CD4-positive, alpha-beta T cell treated with Interleukin-15 for 4 hours (primary cell): ENCODE data around the gene HSF4.
A peak's percentile ranks its signal among the peaks of the same experiment; 100 is the strongest.

ENCODE experiments used
- DNase-seq: peaks from one replicate; pipeline ENCODE4 v3.0.0-alpha.2; 2020; ENCODE audit warnings: low spot score

HSF4 gene

DNA sequence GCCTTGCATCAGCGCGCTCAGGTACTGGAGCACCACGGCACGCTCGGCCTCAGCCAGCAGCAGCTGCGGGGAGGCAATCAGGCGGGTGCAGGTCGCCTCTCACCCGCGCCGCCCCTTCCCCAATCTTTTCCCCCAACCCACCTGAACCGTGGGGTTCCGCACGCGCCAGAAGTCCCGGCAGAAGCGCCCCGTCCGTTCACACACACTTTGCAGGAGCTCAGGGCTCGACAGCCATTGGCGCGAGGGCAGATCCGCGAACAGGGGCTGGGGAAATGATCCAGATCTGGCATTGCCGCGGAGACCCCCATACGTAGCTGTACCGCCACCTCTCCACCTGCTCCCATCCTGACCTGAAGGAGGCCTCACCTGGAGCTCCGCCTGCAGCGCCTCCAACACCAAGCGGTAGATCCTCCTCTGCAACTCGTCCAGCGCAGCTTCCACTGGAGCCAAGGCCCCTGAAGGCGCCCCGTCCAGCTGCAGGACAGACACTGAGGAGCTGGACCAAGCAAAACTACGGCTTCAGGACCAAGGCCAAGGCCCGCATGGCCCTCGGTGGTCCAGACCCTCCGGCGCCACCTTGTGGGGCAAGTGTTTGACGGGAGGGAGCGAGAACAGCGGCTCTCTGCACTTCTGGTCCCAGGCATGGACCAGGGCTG is 20.6 kb downstream of the HSF4 start:
- DNase-seq: peak; percentile 83

DNA sequence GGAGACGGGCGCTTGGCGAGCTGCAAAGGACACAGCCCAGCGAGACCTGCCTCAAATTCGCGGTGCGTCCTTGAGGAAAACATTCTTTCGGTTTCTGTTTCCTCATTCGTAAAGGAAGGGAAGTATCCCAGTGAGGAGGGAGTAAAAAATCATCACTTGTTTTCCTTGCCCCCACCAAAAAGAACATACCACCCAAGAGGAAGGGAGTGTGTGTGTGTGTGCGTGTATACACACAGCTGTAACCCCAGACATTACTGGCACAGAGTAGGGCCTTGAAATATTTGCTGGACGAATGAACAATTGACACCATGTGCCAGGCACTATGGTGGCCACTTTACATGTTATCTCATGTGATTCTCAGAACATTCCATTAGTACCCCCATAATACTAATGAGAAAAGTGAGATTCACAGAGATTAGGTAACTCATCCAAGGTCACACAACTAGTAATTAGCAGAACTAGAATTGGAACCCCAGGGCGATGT is 21.1 kb downstream of the HSF4 start:
- no peak for DNase-seq

DNA sequence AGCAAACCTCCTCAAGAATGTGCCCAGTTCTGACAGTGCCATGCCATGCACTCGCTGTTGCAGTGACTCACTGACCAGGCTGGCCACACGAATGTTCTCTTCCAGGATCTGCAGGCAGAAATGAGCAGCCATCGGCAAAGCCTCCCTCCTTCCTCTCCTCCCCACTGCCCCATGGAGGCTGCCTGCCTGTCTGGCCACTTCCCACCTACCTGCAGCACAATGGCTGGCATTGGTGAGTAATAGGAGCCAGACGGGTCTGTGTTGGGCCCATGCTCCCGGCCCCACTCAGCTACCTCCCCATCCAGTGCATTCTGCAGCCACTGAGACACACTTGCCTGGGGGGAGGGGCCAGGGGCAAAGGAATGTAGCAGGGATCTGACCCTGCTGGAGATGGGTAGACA is 22.0 kb downstream of the HSF4 start:
- no peak for DNase-seq

DNA sequence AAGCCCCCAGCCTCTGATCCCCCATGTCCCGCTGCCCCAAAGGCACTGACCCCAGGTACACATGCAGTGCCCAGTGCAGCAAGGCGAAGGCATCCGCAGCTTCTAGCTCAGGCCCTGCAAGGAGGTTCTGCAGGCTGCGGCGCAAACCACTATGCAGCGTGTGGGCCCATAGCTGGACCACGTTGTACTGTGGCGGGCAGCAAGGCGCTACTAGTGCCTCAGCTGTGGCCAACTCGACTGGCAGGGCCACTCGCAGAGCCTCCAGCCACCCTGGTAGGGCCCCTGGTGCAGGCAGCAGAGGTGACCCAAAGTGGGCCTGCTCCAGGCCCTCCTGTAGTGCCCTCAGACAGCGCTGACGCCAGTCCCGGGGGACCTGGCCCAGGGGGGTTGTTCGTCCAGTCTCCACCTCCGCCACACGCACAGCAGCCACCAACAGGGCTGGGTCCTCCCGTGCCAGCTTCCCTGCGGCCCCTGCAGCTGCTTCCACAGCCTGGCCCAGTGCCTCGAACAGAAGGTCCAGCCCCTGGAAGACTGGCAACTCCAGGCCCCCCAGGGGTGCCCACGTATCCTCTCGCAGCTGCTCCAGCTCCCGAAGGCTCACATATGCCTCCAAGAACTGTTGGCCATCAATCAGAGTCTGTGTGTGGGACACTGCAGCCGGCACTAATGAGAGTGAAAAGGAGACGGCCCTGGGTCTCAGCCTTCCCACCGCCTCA is 22.8 kb downstream of the HSF4 start:
- no peak for DNase-seq

DNA sequence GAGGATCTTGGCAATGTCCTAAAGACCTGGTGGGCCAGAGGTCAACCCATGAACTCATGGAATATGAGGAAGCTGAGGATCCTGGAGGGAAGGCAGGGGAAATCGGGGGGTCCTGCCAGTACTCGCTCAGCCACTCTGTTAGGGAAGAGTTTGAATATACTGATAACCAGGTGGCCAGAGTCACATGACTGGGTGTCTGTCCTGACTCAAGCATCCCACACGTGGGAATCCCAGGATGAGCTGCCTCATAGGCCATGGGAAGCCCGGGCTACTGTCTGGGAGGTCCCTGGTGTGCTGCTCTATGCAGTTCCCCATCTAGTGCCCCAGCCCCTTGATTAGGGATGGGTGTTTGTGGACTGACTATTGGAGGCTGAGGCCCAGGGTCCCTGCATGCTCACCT is 23.8 kb downstream of the HSF4 start:
- no peak for DNase-seq

DNA sequence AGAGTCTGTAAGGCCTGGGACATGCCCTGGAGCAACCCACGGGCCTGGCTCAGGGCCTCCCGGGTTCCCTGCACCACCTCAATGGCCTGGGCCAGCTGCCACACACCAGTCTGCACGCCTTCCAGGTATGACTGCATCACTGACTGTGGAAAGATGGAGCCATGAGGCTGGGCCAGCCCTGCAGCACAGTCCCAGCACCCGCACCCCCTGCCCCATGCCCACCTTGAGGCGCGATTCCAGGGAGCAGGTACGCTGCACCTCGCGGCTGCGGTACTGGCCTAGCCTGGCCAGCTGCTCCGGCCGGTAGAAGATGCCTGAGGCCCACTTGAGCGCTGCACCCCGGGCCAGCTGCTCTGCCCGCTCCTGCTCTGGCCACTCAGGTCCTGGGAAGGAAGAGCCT is 24.3 kb downstream of the HSF4 start:
- DNase-seq: no peak

DNA sequence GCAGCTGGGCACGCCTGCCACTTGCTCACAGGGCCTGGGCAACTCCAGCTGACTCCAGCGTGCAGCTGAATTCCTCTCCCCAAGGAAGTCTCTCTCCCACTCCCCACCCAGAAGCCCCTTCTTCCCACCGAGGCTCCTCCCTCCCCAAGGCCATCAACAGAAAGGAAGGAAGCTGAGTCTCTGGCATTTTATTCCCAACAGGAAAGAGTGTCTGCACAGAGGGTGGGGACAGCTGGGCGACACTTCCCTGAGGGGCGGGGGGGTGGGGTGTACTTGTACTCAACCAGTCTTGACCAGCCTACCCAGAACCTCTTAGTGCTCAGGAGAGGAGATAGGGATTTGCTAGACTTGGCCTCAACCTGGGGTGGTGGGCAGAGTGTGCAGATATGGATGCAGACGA is 25.5 kb downstream of the HSF4 start, which contains the start of gene EXOC3L1:
Gene EXOC3L1, minus strand, starts transcription at position 96 of the 400 bp plus-strand sequence. CDS start 460 bp downstream, outside the sequence.
- no peak for DNase-seq

DNA sequence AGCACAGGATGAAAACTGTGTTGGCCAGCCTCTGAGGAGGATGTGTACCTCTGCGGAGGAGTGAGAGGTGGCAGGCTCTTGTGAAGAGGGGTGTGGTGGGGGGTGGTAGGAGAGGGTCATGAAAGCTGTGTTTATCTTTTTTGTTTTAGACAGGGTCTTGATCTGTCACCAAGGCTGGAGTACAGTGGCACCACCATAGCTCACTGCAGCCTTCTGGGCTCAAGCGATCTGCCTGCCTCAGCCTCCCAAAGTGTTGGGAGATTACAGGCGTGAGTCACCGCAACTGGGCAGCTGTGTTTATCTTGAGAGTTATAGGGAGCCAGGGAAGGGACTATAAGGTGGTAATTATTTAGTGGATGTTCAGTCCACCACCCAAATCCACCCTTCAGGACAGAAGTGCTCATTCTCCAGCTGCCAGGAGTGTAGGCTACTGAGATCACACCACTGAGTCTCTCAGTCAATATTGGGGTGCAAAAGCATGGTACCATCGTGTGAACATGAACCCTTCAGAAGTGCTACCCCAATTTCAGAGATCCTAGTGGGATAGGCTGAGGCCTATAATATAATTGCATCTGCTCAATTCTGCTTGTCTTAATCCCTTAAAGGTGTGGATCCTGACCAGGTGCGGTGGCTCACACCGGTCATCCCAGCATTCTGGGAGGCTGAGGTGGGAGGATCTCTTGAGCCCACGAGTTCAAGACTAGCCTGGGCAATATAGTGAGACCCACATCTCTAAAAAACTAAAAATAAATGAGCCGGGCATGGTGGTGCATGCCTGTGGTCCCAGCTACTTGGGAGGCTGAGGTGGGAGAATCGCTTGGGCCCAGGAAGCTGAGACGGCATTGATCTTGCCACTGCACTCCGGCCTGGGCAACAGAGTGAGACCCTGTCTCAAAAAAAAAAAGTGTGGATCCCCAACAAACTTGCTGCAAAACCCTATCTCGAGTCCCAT is 26.2 kb downstream of the HSF4 start:
- DNase-seq: no peak

DNA sequence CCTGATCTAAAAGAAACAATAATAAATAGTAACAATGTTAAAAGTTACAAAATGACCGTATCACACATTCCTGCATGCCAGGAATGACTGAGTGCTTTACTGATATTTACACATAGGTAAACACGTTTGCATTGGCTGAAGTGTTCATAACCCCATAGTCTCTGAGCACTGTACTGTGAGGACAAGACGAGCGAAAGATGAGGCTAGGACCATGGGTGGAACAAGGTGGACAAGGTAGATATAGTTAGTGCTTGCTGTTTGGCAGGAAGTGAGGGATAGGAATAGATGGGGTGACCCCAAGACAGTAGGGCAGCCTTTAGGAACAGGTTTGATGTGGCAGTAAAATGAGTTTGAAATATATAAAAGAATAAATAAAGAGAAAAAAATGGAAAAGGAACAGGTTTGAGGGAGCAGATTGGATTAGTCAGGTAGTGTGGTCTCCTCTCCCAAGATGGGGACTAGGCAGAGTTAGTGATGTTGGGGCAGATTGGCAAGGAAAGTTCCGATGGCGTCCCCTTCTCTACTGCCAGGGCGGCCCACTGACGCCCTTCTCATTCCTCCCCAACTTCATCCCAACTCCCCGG is 27.0 kb downstream of the HSF4 start:
- no peak for DNase-seq

DNA sequence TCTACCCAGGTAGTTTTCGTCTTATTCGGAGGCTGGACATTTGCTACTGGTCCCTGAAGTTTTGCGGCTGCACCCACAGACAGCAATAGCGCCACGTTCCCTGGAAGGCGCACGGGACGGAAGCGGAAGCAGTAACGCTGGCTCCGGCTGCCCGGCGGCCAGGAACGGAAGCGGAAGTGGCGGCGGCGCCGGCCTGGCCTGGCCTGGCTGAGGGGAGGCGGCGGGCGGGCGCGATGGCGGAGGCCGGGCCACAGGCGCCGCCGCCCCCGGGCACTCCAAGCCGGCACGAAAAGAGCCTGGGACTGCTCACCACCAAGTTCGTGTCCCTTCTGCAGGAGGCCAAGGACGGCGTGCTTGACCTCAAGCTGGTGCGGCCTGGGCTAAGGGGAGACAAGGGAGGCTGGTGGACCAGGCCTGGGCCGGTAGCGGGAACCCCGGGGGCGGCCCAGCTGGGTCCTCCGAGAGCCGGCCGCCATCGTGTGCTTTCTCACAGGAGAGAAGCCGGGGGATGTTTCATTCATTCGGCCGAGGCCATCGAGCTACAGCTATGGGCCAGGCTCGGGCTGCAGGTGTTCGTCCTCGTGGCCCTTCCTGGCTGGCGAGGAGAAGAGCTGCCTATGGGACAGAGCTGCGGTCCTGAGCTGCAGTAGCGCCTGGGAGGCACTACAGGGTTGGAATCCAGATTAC is 27.6 kb downstream of the HSF4 start, which contains the start of gene E2F4:
Gene E2F4, plus strand, starts transcription at position 161 of the 687 bp plus-strand sequence. Its CDS starts 73 bp downstream, at position 234.
- peak; percentile 86 for DNase-seq

DNA sequence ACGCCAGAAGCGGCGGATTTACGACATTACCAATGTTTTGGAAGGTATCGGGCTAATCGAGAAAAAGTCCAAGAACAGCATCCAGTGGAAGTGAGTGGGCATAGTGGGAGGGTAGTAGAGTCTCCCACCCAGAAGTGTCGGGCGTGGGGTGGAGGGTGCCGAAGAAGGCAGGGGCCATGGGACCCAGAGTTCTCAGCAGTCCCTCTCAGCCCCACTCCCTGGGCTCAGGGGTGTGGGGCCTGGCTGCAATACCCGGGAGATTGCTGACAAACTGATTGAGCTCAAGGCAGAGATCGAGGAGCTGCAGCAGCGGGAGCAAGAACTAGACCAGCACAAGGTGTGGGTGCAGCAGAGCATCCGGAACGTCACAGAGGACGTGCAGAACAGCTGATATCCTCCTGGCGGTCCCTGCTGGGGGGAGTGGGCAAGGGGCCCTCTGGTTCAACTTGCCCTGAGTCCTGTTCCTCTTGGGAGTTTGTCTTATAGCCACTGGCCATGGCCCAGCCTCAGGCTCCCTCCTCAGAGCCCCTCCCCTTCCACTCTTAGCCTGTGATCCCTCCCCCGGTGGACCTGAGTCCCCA is 28.3 kb downstream of the HSF4 start:
- no peak for DNase-seq

DNA sequence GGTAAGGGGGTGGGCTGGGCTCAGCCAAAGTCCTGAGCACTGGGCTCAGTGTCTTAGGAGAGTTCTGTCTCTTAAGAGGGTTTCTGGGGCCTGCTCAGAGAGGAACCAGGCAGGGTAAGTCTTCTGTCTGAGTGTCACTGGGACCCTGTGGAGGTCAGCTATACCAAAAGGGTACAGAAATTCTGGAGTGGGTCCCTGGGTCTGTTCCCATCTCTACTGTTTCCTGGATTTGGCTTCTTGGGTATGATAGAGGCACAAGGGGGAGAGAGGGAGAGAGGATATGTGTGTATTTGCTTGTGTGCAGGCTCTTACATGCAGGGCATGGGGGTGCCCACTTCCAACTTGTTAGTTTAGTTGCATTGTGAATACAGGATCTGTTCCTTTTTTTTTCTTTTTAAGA is 29.0 kb downstream of the HSF4 start:
- no peak for DNase-seq

DNA sequence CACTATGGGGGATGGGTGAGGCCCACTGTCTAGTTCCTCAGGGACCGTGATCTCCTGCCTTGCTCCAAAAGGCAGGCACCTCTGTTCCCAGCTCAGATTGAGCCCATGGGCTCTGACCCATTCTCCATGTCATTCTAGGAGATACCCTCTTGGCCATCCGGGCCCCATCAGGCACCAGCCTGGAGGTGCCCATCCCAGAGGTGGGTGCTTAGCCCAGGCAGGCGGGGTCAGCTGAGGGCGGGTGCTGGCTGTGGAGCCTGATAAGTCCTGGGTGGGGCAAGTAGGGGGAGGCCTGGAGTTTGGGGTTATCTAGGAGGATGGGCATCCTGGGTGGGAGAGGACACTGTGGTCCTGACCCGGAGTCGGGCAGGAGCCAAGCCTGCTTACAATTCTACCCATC is 29.7 kb downstream of the HSF4 start:
- DNase-seq: no peak

DNA sequence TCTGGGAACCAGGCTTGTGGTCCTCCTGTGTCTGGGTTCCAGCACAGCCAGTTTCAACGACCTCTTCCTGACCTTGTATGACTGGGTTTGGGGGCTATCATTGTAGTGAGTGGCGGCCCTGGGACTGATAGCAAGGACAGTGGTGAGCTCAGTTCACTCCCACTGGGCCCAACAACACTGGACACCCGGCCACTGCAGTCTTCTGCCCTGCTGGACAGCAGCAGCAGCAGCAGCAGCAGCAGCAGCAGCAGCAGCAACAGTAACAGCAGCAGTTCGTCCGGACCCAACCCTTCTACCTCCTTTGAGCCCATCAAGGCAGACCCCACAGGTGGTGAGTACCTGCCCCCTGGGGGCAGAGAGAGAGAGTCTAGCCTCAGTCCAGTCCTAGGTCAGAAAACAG is 31.1 kb downstream of the HSF4 start:
- no peak for DNase-seq

DNA sequence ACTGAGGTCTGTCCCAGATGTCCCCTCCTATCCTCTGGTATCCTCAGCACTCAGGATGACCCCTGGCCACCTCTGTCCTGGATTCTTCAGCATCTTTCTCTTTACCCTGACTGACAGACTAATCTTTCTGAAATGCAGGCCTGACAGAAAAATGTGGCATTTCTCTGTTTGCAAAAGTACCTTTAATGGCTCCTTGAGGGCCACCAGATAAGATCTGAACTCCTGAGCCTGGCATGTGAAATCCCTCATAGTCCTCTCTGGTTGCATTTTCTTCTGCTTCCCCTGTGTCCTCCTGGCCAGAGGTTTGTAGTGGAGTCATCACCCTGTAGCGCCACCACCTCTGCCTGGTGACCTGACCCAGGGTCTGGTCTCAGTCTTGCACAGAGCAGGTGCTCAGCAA is 32.3 kb downstream of the HSF4 start:
- no peak for DNase-seq

DNA sequence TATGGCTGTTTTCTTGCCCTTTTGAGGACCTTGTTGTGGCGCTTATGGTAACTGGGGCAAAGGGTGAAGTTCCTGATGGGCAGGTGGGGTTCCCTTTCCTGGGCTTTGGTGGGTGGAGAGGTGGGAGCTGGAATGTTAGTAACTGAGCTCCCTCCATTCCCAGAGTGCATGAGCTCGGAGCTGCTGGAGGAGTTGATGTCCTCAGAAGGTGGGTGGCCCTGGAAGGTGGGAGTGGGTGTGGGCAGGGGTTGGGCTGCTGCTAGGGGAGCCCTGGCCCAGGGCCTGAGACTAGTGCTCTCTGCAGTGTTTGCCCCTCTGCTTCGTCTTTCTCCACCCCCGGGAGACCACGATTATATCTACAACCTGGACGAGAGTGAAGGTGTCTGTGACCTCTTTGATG is 33.2 kb downstream of the HSF4 start:
- no peak for DNase-seq

DNA sequence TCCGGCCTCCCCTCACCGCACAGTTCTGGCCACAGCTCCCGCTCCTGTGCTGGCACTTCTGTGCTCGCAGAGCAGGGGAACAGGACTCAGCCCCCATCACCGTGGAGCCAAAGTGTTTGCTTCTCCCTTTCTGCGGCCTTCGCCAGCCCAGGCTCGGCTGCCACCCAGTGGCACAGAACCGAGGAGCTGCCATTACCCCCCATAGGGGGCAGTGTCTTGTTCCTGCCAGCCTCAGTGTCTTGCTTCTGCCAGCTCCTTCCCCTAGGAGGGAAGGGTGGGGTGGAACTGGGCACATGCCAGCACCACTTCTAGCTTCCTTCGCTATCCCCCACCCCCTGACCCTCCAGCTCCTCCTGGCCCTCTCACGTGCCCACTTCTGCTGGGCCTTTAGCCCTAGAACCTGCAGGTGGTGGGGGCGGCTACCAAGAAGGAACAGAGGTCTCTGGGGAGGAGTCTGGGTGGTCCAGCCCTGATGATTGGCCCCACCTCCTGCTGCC is 33.7 kb downstream of the HSF4 start:
- DNase-seq: peak; percentile 12

DNA sequence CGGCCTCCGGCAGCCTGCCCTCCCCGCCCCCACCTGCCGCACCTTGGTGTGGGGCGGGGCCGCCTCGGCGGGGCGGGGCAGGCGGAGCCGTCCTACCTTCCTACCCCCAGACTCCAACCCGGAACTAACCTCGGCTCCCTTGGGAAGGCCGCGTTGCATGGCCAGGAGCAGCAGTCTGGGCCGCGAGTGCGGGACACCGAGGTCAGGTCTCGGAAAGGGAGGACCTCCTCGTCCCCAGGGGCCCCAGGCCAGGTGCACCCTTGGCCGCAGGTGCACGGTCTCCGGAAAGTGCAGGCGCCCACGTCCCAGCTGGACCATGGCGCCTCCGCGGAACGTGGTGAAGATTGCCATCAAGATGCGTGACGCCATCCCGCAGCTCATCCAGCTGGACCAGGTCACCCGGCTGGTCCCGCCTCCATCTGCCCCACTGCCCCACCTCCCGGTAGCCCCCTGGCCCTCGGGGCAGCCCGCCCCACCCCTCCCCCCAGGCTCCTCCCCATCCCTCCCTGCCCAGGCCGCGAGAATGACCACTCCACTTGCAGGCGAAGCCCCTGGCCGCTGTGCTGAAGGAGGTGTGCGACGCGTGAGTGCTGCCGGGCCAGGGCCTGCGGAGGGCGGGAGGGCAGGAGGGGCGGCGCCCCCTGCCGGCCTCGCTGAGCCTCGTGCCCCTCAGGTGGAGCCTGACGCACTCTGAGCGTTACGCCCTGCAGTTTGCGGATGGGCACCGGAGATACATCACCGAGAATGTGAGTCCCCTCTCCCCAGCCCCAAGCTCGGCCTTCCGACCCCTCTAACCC is 34.7 kb downstream of the HSF4 start, which contains the start of gene ELMO3:
Gene ELMO3, plus strand, starts transcription at position 121 of the 797 bp plus-strand sequence. Its CDS starts 196 bp downstream, at position 317.
- DNase-seq: no peak

DNA sequence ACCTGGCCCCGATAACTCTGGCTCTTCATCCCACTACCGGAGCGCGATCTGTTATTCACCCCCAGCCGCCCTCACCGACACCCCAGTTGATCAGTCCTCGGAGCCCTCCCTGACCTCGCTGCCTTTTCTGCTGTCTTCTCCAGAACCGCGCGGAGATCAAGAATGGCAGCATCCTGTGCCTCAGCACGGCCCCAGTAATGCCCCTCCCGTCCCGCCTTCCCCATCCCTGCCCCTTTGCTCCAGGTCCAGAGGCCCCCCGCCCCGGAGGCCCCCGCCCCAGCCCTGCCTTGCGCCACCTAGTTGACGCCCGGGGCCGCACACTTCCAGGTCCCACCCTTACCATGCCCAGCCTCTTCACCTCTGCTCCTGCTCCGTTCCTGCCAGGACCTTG is 35.3 kb downstream of the HSF4 start:
- no peak for DNase-seq

DNA sequence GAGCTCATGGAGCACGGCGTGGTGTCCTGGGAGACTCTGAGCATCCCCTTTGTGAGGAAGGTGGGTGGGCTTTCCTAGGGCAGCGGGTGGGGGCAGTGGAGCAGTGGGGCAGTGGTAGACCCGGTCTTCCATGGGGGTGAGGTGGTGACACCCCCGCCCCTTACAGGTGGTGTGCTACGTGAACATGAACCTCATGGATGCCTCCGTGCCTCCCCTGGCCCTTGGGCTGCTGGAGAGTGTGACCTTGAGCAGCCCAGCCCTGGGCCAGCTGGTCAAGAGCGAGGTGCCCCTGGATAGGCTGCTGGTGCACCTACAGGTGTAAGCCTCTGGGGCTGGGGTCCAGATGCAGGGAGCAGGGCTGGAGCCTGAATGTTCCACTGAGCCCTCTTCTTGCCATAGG is 35.9 kb downstream of the HSF4 start:
- no peak for DNase-seq
